ENCODE measurements around the gene CD27.
A peak's percentile ranks its signal among the peaks of the same experiment; 100 is the strongest.

CD27 gene

DNA sequence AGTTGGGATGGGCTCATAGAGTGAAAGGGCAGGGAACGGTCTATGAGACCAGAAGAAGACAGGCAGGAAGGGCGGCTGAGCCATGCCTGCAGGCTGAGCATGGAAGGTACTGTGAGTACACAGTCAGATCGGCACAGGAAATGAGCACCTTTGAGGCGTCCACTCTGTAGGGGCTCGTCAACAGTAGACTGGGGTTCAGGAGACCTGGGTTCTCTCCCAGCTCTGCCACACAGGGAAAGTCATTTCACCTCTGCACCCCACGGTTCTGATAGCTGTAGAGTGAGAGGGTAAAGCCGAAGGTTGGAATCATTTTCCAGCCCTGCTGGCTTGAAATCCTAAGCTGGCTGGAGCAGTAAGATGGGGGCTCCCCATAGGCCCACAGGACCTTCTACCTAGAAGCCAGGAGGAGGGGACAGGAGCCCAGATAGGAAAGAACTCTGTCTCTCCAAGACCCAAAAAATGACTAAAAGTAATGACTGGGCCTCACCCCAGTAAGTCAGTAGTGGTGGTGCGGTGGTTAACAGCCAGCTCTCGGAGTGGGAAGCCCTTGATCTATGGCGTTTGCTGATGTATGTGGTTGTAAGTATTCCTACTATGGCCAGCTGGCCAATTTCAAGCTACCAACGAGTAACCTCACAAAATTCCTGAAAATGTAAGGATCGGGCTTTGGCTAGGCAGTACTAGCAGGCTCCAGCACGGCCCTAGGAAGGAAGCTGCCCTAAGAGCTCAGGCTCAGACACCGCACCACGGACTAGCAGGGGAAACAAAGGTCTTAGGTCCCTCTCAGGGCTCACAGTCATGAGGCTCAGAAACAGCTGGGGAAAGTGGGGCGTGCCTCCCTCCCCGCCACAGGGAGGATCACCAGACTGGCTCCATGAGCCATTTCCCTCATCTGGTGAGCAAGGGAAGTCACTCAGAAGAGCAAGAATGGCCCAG lies 10.3 kb upstream of the CD27 start:
- no peak for DNase-seq

GRCh38 chr12:6435961-6436715 lies 8.6 kb upstream of the CD27 start:
- no peak for DNase-seq

DNA sequence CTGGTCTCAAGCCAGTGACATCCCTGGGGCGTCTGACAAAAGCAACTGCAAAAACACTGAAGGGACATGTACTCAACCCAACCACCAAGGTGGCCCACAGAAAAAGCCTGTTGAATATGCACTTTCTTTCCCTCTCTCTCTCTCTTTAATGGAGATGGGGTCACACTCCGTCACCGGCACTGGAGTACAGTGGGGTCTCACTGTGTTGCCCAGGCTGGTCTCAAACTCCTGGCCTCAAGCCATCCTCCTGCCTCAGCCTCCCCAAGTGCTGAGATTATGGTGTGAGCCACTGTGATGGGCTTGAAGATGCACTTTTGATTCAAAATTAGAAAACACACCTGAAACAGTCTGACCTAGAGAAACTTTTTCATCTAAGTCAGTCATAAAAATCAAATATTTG lies 7.2 kb upstream of the CD27 start:
- no peak for DNase-seq

- DNase-seq, result no peak
Measured at GRCh38 chr12:6438345-6438744, 6.4 kb upstream of the CD27 start.

GRCh38 chr12:6440391-6440790 lies 4.4 kb upstream of the CD27 start:
- DNase-seq, result no peak

GRCh38 chr12:6442836-6443235 lies 1.9 kb upstream of the CD27 start:
- no peak for DNase-seq

- DNase-seq, result no peak
Measured at GRCh38 chr12:6443361-6443983, 1.3 kb upstream of the CD27 start.

DNA sequence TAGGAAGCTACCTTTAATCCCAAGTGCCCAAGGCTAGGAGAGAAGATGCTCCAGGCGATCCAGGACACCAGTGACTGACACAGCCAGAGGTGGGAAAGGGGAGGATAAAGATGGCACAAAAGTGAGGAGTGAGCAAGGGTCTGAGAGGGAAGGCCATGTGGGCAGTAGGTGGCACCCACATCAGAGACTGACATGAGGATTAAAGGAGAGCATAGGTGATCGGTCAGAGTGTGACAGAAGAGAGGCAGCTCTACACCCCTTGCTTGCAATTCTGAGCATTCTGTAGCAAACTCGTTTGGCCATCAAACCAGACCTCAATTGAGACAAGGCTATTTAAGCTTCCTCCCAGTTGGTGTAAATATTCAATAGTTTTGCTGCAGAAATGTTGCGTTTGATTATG lies 724 bp upstream of the CD27 start:
- no peak for DNase-seq

GRCh38 chr12:6450091-6450868 lies 5.5 kb downstream of the CD27 start:
- no peak for DNase-seq

- no peak for DNase-seq
Measured at GRCh38 chr12:6450869-6451347, 6.2 kb downstream of the CD27 start.

DNA sequence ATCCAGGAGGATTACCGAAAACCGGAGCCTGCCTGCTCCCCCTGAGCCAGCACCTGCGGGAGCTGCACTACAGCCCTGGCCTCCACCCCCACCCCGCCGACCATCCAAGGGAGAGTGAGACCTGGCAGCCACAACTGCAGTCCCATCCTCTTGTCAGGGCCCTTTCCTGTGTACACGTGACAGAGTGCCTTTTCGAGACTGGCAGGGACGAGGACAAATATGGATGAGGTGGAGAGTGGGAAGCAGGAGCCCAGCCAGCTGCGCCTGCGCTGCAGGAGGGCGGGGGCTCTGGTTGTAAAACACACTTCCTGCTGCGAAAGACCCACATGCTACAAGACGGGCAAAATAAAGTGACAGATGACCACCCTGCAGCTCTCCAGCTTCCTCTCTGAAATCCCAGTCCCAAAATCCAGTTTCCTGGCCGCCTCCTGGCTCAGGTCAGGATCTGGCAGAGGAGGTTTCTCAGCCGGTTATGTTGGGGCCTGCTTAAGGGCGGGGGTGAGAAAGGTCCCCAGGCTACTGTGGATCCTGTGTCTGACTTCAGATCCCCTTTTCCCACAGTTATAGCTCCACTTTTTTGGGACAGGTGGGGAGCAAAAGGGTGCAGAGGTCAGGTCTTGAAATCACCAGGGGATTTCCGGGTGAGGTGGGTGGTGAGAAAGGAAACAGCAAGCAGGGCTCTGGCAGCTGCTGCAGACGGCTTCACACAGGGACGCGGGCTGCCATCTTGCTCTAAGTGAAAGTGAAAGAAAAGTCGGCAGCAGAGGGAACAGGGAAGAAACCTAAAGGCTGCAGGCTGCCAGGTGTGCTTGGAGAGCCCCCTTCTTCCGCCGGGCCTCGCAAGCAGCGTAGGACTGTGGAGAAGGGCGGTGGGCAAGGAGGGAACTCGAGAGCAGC lies 6.8 kb downstream of the CD27 start, which contains the start of gene TAPBPL:
Gene TAPBPL (plus strand): TSS at position 695 of the 897 bp plus-strand sequence. CDS start 207 bp downstream, outside the sequence.
- peak; percentile 87 for DNase-seq

DNA sequence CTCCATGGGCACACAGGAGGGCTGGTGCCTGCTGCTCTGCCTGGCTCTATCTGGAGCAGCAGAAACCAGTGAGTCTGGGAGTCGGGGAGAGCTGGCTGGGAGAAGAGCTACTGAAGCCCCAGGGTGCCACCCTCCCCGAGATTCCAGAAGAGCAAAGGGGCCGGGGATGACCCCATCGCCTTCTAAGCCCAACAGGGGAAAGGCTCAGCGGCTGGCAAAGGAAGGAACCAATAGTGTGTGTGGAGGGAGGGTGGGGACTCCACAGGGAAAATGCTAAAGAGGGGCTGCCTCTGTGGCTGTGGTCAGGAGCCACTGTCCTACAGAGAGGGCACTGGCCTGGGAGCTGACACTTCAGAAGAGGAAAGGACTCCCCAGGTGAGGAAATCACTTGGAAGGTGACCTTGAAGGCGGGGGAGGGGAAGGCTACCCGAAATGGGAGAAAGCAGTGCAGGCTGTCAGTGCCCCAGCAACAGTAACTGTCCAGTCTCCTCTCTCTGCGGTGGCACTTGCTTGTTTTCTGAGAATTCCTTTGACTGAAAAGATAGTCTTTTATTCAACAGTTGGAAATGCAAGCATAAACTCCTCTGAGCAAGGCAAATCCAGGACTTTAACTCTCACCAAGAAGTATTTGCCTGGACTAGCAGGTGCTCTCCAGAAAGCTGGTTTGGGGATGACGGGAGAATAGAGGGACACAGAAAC lies 7.6 kb downstream of the CD27 start:
- no peak for DNase-seq

DNA sequence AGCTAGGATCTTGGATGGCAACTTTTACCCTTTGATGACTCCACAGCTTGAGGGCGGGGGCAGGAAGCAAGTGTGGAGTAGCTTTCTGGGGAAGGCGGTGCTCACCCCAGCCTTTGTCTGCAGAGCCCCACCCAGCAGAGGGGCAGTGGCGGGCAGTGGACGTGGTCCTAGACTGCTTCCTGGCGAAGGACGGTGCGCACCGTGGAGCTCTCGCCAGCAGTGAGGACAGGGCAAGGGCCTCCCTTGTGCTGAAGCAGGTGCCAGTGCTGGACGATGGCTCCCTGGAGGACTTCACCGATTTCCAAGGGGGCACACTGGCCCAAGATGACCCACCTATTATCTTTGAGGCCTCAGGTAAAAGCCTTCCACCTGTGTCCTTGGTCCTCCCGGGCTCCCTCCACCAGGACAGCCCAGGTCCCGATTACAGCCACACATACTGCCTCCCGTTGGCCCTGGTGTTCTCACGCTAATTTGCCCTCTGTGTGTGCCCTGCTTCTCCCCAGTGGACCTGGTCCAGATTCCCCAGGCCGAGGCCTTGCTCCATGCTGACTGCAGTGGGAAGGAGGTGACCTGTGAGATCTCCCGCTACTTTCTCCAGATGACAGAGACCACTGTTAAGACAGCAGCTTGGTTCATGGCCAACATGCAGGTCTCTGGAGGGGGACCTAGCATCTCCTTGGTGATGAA lies 8.3 kb downstream of the CD27 start:
- DNase-seq, result no peak

DNA sequence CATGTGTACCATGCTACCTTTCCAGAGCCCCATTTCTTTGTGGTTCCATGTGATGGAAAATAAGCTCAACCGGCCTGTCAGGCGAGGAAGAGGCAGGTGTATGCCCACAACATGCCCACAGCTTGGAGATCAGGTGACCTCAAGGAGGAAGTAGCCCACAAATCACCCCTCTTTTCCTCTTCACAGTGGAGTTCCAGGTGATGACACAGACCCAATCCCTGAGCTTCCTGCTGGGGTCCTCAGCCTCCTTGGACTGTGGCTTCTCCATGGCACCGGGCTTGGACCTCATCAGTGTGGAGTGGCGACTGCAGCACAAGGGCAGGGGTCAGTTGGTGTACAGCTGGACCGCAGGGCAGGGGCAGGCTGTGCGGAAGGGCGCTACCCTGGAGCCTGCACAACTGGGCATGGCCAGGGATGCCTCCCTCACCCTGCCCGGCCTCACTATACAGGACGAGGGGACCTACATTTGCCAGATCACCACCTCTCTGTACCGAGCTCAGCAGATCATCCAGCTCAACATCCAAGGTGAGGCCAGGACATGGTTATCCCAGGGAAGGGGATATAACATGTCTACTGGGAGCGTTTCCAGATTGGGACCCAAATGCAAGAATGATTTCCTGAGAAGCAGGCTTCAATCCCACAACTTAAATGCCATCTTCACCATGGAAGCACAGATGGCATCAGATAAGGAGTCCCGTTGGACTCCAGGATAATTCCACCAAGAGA lies 12.6 kb downstream of the CD27 start:
- DNase-seq, result no peak

GRCh38 chr12:6458281-6459003 lies 13.7 kb downstream of the CD27 start:
- DNase-seq, result no peak

DNA sequence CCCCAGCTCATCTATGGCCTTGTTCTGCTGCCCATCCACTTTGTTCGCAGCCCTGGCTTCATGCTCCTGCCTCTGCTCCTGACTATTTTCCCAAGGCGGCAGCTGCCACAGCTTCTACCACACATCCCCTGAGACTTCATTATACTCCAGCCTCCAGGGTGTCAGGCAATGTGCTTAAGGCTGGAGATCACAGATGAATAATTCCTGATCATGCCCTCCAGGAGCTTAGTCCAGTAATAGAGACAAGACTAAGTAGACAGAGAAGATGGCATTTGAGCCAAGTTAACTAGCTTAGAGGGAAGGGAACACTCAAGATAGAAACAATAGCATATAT lies 14.2 kb downstream of the CD27 start:
- no peak for DNase-seq

GRCh38 chr12:6460751-6461371 lies 16.1 kb downstream of the CD27 start:
- no peak for DNase-seq

Measured in DMS153 (cell line).